Adipocyte (in vitro differentiated cells): ENCODE data around the gene ADPRHL1.
"Not testable (repeated sequence)": the region's sequence is repeated elsewhere in the genome, so short reads cannot be mapped to it uniquely, and the experiment has no call there.

Experiments used
- DNase-seq: peaks from one replicate; pipeline ENCODE4 v3.0.0-alpha.2; 2015; ENCODE audit warnings: low read depth
- H3K27me3 ChIP-seq: replicated peaks from 2 replicates; pipeline ENCODE4 v1.7.0; 2013; ENCODE audit warnings: mild to moderate bottlenecking, low read length, moderate library complexity; ENCODE audit not compliant: control insufficient read depth, insufficient read depth
- H3K36me3 ChIP-seq: 2 replicates; pipeline ENCODE4 v1.7.0; 2013; ENCODE audit warnings: low read length, mild to moderate bottlenecking, moderate library complexity; ENCODE audit not compliant: control insufficient read depth, insufficient read depth, severe bottlenecking
- H3K4me1 ChIP-seq: 2 replicates; pipeline ENCODE4 v1.7.0; 2013; ENCODE audit warnings: mild to moderate bottlenecking, low read length, moderate library complexity; ENCODE audit not compliant: control insufficient read depth, insufficient read depth
- H3K4me3 ChIP-seq: 2 replicates; pipeline ENCODE4 v1.7.0; 2013; ENCODE audit warnings: mild to moderate bottlenecking, low read length, moderate library complexity
- H3K9ac ChIP-seq: 2 replicates; pipeline ENCODE4 v1.7.0; 2013; ENCODE audit warnings: mild to moderate bottlenecking, low read length, moderate library complexity
- H3K9me3 ChIP-seq: 2 replicates; pipeline ENCODE4 v1.7.0; 2013; ENCODE audit warnings: mild to moderate bottlenecking, low read length, moderate library complexity; ENCODE audit not compliant: control insufficient read depth

ADPRHL1 gene

DNA sequence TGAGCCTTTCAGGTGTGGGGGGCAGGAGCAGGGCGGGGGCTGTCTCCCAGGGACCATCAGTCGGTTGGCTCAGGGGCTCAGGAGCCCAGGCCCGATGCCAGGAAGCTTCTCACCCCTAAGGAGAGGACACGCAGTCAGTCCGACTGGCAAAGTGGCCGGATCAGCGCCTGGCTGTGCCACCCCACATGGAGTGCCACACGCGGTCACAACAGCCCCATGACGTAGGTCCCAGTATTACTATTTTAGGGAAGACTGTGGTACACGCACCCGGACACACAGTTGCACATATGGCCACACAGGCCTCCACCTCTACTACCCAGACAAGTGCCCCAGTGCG is 60.1 kb downstream of the ADPRHL1 start:
- no peaks in the 10 kb centered on the region for H3K27me3 ChIP-seq
- peaks cover 4% of the 10 kb centered on the region for H3K9me3 ChIP-seq
- no peak for DNase-seq
- peaks cover 7% of the 10 kb centered on the region for H3K4me1 ChIP-seq
- H3K9ac ChIP-seq, result peak overlapping the region; percentile 83
- H3K36me3 ChIP-seq, result no peaks in the 10 kb centered on the region
- peak overlapping the region; percentile 85 for H3K4me3 ChIP-seq

DNA sequence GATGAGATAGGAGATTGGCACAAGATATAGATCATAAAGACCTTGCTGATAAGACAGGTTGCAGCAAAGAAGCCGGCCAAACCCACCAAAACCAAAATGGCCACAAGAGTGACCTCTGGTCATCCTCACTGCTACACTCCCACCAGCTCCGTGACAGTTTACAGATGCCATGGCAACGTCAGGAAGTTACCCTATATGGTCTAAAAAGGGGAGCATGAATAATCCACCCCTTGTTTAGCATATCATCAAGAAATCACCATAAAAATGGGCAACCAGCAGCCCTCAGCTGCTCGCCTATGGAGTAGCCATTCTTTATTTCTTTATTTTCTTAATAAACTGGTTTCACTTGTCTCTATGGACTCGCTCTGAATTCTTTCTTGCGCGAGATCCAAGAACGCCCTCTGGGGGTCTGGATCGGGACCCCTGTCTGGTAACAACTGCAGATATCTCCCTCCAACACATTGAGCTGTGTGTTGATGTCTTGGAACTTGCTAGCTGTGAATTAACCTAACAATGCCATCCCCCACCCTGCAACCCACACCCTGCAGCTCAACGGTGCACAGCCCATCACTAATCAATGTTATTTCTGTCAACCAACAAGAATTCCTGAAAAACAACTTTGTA is 62.3 kb downstream of the ADPRHL1 start:
- Histone ChIP-seq H3K4me1 (peaks cover 7% of the 10 kb centered on the region), H3K9ac (no peak overlapping the region), H3K4me3 (no peak overlapping the region), H3K36me3 (no peaks in the 10 kb centered on the region), H3K27me3 (no peaks in the 10 kb centered on the region), H3K9me3 (peaks cover 8% of the 10 kb centered on the region)
- DNase-seq, result no peak

DNA sequence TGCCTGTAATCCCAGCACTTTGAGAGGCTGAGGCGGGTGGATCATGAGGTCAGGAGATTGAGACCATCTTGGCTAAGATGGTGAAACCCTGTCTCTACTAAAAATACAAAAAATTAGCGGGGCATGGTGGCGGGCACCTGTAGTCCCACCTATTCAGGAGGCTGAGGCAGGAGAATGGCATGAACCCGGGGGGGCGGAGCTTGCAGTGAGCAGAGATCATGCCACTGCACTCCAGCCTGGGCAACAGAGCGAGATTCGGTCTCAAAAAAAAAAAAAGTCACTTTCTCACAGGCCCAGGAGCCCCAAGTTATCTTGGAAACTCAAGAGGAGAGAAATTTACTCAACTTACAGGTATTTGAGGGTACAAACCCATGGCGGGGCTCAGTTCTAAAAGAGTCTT is 63.7 kb downstream of the ADPRHL1 start:
- not testable (repeated sequence) for H3K9me3 ChIP-seq, H3K27me3 ChIP-seq, H3K9ac ChIP-seq, DNase-seq, H3K4me3 ChIP-seq, H3K36me3 ChIP-seq, H3K4me1 ChIP-seq

DNA sequence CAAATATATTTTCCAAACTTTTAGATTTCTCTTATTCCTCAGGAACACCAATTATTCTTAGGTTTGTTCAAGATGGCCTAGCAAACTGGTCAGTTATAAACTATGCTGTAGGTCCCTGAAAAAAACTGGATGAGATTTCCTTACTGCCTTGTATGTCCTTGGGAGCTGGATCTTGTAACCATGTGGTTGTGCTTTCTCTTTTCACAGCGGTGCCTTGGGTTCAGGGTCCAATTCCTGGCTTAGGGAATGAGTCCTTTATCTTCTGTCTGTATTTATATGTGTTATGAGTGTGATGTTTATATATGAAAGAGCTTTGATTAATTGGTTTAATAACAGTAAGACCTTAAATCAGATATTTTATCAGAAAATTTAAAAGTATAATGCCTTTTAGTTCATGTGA is 65.9 kb downstream of the ADPRHL1 start:
- Histone ChIP-seq H3K4me1 (no peaks in the 10 kb centered on the region), H3K9me3 (peaks cover 19% of the 10 kb centered on the region), H3K4me3 (no peak overlapping the region), H3K36me3 (no peaks in the 10 kb centered on the region), H3K27me3 (no peaks in the 10 kb centered on the region), H3K9ac (no peak overlapping the region)
- DNase-seq, result no peak

DNA sequence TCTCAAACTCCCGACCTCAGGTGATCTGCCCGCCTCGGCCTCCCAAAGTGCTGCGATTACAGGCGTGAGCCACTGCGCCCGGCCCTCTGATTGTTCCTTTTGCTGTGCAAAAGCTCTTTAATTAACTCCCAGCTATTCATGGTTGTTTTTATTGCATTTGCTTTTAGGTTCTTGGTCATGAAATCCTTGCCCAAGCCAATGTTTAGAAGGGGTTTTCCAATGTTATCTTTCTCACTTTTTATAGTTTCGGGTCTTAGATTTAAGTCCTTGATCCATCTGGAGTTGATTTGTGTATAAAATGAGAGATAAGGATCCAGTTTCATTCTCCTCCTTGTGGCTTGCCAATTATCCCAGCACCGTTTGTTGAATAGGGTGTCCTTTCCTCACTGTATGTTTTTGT is 70.2 kb downstream of the ADPRHL1 start:
- H3K9ac ChIP-seq, result no peak overlapping the region
- H3K9me3 ChIP-seq, result peaks cover 20% of the 10 kb centered on the region
- no peak overlapping the region for H3K4me3 ChIP-seq
- H3K36me3 ChIP-seq, result no peaks in the 10 kb centered on the region
- H3K27me3 ChIP-seq, result peaks cover 11% of the 10 kb centered on the region
- H3K4me1 ChIP-seq, result no peaks in the 10 kb centered on the region
- no peak for DNase-seq

DNA sequence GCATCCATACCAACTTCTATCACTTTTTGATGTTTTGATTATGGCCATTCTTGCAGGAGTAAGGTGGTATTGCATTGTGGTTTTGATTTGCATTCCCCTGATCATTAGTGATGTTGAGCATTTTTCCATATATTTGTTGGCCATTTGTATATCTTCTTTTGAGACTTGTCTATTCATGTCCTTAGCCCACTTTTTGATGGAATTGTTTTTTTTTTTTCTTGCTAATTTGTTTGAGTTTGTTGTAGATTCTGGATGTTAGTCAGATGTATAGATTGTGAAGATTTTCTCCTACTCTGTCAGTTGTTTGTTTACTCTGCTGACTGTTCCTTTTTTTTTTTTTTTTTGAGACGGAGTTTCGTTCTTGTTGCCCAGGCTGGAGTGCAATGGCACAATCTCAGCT is 70.7 kb downstream of the ADPRHL1 start:
- H3K9ac ChIP-seq, H3K36me3 ChIP-seq: not testable (repeated sequence)
- peaks cover 20% of the 10 kb centered on the region for H3K9me3 ChIP-seq

DNA sequence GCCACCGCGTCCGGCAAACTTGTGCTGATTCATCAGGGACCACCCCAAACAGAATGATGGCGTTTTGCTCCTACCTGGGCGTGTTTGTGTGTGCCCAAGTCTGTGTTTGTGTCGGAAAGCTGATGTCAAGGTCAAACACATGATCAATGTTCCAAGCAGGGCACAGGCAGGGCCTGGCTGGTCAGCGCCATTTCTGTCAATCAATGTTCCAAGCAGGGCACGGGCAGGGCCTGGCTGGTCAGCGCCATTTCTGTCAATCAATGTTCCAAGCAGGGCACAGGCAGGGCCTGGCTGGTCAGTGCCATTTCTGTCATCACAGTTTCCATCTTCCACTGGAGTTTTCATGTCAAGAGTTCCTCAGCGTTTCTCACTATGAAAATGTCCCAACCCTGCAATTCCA is 74.5 kb downstream of the ADPRHL1 start:
- no peak for DNase-seq
- H3K36me3 ChIP-seq, result no peaks in the 10 kb centered on the region
- H3K9me3 ChIP-seq, result peaks cover 16% of the 10 kb centered on the region
- H3K9ac ChIP-seq, result no peak overlapping the region
- no peak overlapping the region for H3K4me3 ChIP-seq
- H3K4me1 ChIP-seq, result no peaks in the 10 kb centered on the region
- peaks cover 22% of the 10 kb centered on the region for H3K27me3 ChIP-seq

More for the DNA sequence above, 70.7 kb downstream of the ADPRHL1 start:
- peaks cover 16% of the 10 kb centered on the region for H3K27me3 ChIP-seq
- not testable (repeated sequence) for H3K4me3 ChIP-seq, DNase-seq, H3K4me1 ChIP-seq

DNA sequence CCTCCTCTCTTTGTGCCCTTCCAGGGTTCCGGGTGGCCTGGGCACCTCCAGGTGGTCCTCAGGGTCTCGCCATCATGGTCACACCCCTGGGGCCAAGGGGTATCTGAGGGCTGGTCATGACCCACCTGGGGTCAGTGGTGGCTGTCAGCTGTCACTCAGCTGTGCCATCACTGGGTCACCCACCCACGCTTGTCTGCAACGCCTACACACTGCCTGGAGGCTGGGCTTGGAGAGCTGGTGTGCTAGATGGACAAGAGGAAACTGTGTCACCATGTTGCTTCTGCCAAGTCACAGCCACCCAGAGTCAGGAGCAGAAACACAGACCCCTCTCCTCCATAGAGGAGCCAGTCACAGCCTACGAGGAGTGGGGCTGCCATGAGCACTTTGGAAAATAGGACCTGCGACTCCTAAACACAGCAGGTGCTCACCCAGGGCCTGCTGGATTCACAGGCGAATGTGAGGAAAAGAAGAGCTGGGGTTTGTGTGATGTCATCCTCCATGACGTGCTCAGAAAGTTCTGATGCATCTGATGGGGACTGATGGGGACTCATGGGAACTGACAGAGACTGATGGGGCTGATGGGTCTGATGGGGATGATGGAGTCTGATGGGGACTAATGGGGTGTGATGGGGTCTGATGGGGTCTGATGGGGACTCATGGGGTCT is 78.6 kb downstream of the ADPRHL1 start:
- H3K4me3 ChIP-seq, result no peak overlapping the region

DNA sequence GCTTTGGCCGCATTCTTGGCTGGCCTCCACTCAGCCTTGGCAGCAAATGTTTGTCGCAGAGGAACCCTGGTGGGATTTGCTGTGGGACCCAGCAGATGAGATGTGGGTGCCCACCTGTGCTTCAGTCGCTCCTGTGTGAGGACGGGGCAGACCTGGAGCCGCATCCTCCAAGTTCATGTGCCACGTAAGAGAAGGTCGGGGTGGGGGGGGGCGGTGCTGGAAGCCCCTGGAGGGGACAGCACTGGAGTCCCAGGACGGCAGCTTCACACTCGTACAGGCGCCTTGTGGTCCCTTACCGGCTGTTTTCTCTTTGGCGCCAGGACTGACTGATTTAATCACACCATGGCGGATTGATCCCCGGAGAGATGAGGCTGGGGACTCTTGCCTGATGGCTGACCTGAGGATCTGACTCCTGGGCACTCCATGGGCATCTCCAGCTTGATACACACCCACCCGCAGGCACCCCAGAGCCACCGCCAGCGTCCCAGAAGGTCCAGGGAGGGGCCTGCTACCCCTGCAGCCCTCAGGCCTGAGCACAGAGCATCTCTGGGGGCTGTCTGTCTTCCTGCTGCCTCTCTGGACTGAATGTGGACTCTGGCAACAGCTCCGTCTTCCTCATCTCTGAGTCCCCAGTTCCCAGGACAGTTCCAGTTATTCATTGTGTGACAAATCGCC is 79.3 kb downstream of the ADPRHL1 start:
- Histone ChIP-seq H3K9me3 (no peaks in the 10 kb centered on the region), H3K27me3 (peaks cover 14% of the 10 kb centered on the region), H3K4me1 (no peaks in the 10 kb centered on the region), H3K36me3 (no peaks in the 10 kb centered on the region), H3K4me3 (no peak overlapping the region), H3K9ac (no peak overlapping the region)
- DNase-seq, result no peak

More for the DNA sequence above, 78.6 kb downstream of the ADPRHL1 start:
- Histone ChIP-seq H3K36me3 (no peaks in the 10 kb centered on the region), H3K9ac (no peak overlapping the region), H3K9me3 (no peaks in the 10 kb centered on the region), H3K27me3 (peaks cover 16% of the 10 kb centered on the region), H3K4me1 (no peaks in the 10 kb centered on the region)
- DNase-seq, result no peak

DNA sequence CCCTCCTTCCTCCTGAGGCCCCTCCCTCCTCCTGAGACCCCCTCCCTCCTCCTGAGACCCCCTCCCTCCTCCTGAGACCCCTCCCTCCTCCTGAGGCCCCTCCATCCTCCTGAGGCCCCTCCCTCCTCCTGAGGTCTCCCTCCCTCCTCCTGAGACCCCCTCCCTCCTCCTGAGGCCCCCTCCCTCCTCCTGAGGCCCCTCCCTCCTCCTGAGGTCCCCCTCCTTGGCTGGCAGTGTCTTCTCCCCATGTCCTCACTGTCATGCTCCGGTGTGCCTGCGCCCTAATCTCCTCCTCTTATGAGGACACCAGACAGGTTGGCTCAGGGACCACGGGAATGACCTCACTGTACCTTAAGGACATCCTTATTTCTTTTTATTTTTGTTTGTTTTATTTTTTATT is 81.6 kb downstream of the ADPRHL1 start:
- not testable (repeated sequence) for H3K9me3 ChIP-seq, DNase-seq, H3K36me3 ChIP-seq, H3K4me1 ChIP-seq, H3K4me3 ChIP-seq, H3K9ac ChIP-seq, H3K27me3 ChIP-seq

DNA sequence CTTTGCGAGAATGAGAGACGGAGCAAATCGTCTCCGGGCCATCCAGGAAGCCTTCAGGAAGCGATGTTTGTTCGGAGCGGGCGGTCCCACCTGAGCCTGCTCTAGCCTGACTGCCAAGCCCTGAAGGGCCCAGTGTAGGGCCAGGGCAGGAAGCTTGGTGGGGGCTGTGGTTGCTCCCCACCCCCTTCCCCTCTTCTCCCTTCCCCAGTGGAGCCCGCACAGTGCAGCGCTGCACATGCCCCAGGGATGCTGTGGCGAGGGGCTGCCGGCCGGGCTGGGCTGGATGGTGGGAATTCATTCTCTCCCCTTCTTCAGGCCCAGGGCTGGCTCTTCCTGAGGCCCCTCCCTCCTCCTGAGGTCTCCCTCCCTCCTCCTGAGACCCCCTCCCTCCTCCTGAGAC is 82.2 kb downstream of the ADPRHL1 start:
- Histone ChIP-seq H3K27me3 (no peaks in the 10 kb centered on the region), H3K4me1 (no peaks in the 10 kb centered on the region), H3K9me3 (no peaks in the 10 kb centered on the region), H3K4me3 (no peak overlapping the region), H3K36me3 (no peaks in the 10 kb centered on the region), H3K9ac (no peak overlapping the region)
- DNase-seq, result no peak
